ENCODE measurements around the gene TMEM229B.

DNA sequence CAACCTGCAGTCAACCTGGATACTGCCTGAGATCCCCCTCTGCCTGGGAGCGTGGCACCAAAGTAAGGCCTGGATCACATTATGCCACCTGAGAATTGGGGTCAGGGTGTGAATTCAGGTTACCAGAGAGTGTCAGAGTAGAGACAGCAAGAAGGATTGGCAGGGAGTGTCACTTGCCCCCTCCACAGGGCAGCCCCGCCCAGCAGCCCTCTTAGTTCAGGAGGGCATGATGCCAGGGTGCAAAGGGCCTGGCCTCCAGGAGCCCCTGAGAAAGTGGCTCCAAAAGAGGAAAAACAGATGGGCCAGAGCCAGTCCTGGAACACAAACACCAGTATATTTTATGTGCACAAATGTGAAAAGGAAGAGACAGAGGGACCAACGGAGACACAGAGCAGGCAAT is 18.6 kb downstream of the TMEM229B start:
- TF ChIP-seq CTCF (IDR thresholded peaks at IDR 0.05; ENCODE audit: insufficient read depth, low read length) = no peak
- TF ChIP-seq GABPA (IDR thresholded peaks at IDR 0.05; ENCODE audit: low read depth) = no peak
- no peak for TF ChIP-seq POLR2AphosphoS5 (IDR thresholded peaks at IDR 0.05; ENCODE audit: low read depth)
- TF ChIP-seq, protein P1, sequence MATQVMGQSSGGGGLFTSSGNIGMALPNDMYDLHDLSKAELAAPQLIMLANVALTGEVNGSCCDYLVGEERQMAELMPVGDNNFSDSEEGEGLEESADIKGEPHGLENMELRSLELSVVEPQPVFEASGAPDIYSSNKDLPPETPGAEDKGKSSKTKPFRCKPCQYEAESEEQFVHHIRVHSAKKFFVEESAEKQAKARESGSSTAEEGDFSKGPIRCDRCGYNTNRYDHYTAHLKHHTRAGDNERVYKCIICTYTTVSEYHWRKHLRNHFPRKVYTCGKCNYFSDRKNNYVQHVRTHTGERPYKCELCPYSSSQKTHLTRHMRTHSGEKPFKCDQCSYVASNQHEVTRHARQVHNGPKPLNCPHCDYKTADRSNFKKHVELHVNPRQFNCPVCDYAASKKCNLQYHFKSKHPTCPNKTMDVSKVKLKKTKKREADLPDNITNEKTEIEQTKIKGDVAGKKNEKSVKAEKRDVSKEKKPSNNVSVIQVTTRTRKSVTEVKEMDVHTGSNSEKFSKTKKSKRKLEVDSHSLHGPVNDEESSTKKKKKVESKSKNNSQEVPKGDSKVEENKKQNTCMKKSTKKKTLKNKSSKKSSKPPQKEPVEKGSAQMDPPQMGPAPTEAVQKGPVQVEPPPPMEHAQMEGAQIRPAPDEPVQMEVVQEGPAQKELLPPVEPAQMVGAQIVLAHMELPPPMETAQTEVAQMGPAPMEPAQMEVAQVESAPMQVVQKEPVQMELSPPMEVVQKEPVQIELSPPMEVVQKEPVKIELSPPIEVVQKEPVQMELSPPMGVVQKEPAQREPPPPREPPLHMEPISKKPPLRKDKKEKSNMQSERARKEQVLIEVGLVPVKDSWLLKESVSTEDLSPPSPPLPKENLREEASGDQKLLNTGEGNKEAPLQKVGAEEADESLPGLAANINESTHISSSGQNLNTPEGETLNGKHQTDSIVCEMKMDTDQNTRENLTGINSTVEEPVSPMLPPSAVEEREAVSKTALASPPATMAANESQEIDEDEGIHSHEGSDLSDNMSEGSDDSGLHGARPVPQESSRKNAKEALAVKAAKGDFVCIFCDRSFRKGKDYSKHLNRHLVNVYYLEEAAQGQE (IDR thresholded peaks at IDR 0.05; ENCODE audit: insufficient replicate concordance, low read depth) = no peak
- TF ChIP-seq SPI1 (IDR thresholded peaks at IDR 0.05; ENCODE audit: borderline replicate concordance, low read depth) = no peak
